Neuronal stem cell (in vitro differentiated cells): ENCODE results near the gene SRCAP. TPM values are rescaled to one million over a fixed set of nuclear protein-coding genes. Genes with fewer than 3 reads are reported as not detected.

Experiments
- DNase-seq: peaks from one replicate; pipeline ENCODE4 v3.0.0-alpha.2; 2013; ENCODE audit warnings: low spot score
- H2AFZ ChIP-seq: one replicate; pipeline ENCODE4 v1.6.1; 2013; ENCODE audit warnings: mild to moderate bottlenecking, low read length, inconsistent platforms
- H2AK5ac ChIP-seq: 2 replicates; pipeline ENCODE4 v1.6.1; 2013; ENCODE audit warnings: low read depth, mild to moderate bottlenecking, inconsistent platforms, low read length, moderate library complexity, mixed read lengths
- H2BK120ac ChIP-seq: 2 replicates; pipeline ENCODE4 v1.6.1; 2013; ENCODE audit warnings: low read depth, mild to moderate bottlenecking, inconsistent platforms, low read length, moderate library complexity, mixed read lengths
- H2BK12ac ChIP-seq: one replicate; pipeline ENCODE4 v1.6.1; 2013; ENCODE audit warnings: low read length, inconsistent platforms
- H2BK15ac ChIP-seq: 2 replicates; pipeline ENCODE4 v1.6.1; 2013; ENCODE audit warnings: mild to moderate bottlenecking, low read length, inconsistent platforms, mixed read lengths
- H2BK5ac ChIP-seq: one replicate; pipeline ENCODE4 v1.6.1; 2013; ENCODE audit warnings: inconsistent platforms, mild to moderate bottlenecking, low read length, moderate library complexity
- H3K14ac ChIP-seq: one replicate; pipeline ENCODE4 v1.6.1; 2013; ENCODE audit warnings: low read length, inconsistent platforms
- H3K18ac ChIP-seq: 2 replicates; pipeline ENCODE4 v1.6.1; 2013; ENCODE audit warnings: low read length, inconsistent platforms
- H3K23ac ChIP-seq: 2 replicates; pipeline ENCODE4 v1.6.1; 2013; ENCODE audit warnings: low read depth, mild to moderate bottlenecking, mixed read lengths, low read length, inconsistent platforms; ENCODE audit not compliant: poor library complexity
- H3K27ac ChIP-seq: replicated peaks from 3 replicates; pipeline ENCODE4 v1.5.1; 2013; ENCODE audit warnings: low read length, inconsistent platforms
- H3K27me3 ChIP-seq, 3 experiments: 2 replicates each; pipeline ENCODE4 v1.6.1; 2013; ENCODE audit warnings: low read length in 3 of 3, mild to moderate bottlenecking in 2 of 3, inconsistent platforms in 1 of 3, low read depth in 1 of 3, mixed read lengths in 1 of 3, moderate library complexity in 1 of 3; ENCODE audit not compliant: control insufficient read depth in 3 of 3, insufficient read depth in 3 of 3
- H3K36me3 ChIP-seq, 2 donors: replicated peaks in 1 of 2; 2 replicates each; pipeline ENCODE4 v1.6.1; 2013; ENCODE audit warnings: low read length in 2 of 2; ENCODE audit not compliant: control insufficient read depth in 2 of 2, insufficient read depth in 2 of 2
- H3K4ac ChIP-seq: 2 replicates; pipeline ENCODE4 v1.6.1; 2013; ENCODE audit warnings: inconsistent platforms, mild to moderate bottlenecking, low read length, moderate library complexity
- H3K4me1 ChIP-seq, 2 donors: 1 replicate in 1 of 2; 2 replicates in 1 of 2; pipeline ENCODE4 v1.6.1; 2013; ENCODE audit warnings: low read length in 2 of 2, low read depth in 1 of 2; ENCODE audit not compliant: control insufficient read depth in 2 of 2, insufficient read depth in 1 of 2
- H3K4me2 ChIP-seq: one replicate; pipeline ENCODE4 v1.6.1; 2013; ENCODE audit warnings: mild to moderate bottlenecking, low read length, inconsistent platforms; ENCODE audit not compliant: insufficient read depth, poor library complexity, severe bottlenecking
- H3K4me3 ChIP-seq, 2 donors: 2 replicates each; pipeline ENCODE4 v1.5.1; 2013; ENCODE audit warnings: low read length in 2 of 2, mild to moderate bottlenecking in 2 of 2, inconsistent platforms in 1 of 2, moderate library complexity in 1 of 2
- H3K79me1 ChIP-seq: one replicate; pipeline ENCODE4 v1.6.1; 2013; ENCODE audit warnings: low read depth, mild to moderate bottlenecking, inconsistent platforms, low read length, moderate library complexity
- H3K9ac ChIP-seq: one replicate; pipeline ENCODE4 v1.6.1; 2013; ENCODE audit warnings: mild to moderate bottlenecking, low read depth, low read length, inconsistent platforms; ENCODE audit not compliant: poor library complexity
- H3K9me3 ChIP-seq, 2 donors: replicated peaks in 1 of 2; 2 replicates each; pipeline versions ENCODE3 to v1.6.1; 2013; ENCODE audit warnings: low read length in 2 of 2, mild to moderate bottlenecking in 2 of 2, inconsistent platforms in 1 of 2, low read depth in 1 of 2, mixed read lengths in 1 of 2, moderate library complexity in 1 of 2; ENCODE audit not compliant: control insufficient read depth in 2 of 2, insufficient read depth in 1 of 2
- H4K8ac ChIP-seq: one replicate; pipeline ENCODE4 v1.6.1; 2013; ENCODE audit warnings: low read depth, mild to moderate bottlenecking, inconsistent platforms, low read length, moderate library complexity
- H4K91ac ChIP-seq: one replicate; pipeline ENCODE4 v1.6.1; 2013; ENCODE audit warnings: low read length, low read depth, mild to moderate bottlenecking, inconsistent platforms; ENCODE audit not compliant: poor library complexity
- WGBS, 2 donors: extraction: QIAGEN DNeasy Blood & Tissue Kit; methylation state at CpG; one replicate each; pipeline ENCODE4 v1.1.7; 2013; ENCODE audit warnings: missing lambda C conversion rate in 2 of 2, mixed read lengths in 1 of 2; ENCODE audit not compliant: insufficient read length in 2 of 2, insufficient replicate concordance in 1 of 2; ENCODE audit errors: extremely low coverage in 2 of 2; 5-methylcytosine and 5-hydroxymethylcytosine counted together
- polyA plus RNA-seq, 2 experiments: library from polyadenylated mRNA; stranded (reverse); fragments of 200-250 nt; gene quantifications; one replicate each; pipeline ENCODE4 v1.2.3, GENCODE V29; 2013

SRCAP gene
- 15.9 TPM for polyA plus RNA-seq (2013, experiment 1 of 2)
- 17.9 TPM for polyA plus RNA-seq (2013, experiment 2 of 2)

DNA sequence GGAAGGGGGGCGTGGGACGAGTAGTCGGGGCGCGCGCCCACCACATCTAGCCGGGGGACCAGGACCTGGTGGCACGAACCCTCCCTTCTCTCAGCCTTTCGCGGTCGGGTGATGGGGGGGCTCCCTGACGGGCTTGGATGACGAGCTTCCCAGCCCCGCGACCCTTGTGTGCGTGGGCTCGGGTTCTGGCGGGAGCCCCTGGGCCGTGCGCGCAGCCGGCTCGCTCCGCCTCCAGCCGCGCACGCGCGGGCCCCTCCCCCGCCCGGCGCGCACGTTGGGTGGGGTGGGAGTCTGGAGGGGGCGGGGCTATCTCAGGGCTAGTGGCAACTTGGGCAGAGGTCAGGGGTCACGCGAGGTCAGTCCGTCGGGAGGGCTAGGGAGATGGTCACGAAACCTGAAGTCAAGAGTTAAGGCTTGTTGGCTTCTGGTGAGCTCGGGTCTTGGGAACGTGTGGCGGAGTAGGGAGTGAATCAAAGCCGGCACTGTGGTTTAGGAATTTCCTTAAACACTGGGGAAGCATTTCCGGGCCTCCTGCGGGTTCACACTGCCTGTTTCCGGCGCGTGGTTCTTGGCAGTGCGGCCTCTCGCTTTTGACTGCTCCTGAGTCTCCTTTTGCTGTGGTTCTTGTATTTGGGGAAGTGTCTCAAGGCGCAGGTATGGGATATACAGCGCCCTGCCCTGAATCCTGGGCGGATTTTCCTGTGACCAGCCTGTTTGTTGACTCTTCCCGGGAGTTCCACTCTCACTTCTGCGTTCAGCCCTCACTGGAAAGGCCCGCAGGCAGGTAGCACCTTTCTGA, at the start of gene SRCAP:
Gene SRCAP (plus strand): TSS at position 356 of the 799 bp plus-strand sequence. CDS start 1,654 bp downstream, outside the sequence.
- H2BK120ac ChIP-seq = peak within 1 kb of the TSS; percentile 99
- H2BK12ac ChIP-seq = peak within 1 kb of the TSS; percentile 96
- DNase-seq = peak; percentile 81
- H2AK5ac ChIP-seq = peak within 1 kb of the TSS; percentile 99
- H3K9ac ChIP-seq = peak within 1 kb of the TSS; percentile 100
- H3K23ac ChIP-seq = peak within 1 kb of the TSS; percentile 100
- peak within 1 kb of the TSS; percentile 55 for H3K4me2 ChIP-seq
- H2AFZ ChIP-seq = peak within 1 kb of the TSS; percentile 94
- peak within 1 kb of the TSS; percentile 100 for H3K18ac ChIP-seq
- peak within 1 kb of the TSS; percentile 99 for H2BK5ac ChIP-seq
- peaks cover 23 to 46% of the 10 kb centered on the region in 2 donors for H3K36me3 ChIP-seq
- H3K27me3 ChIP-seq = no peaks in the 10 kb centered on the region
- H4K91ac ChIP-seq = peak within 1 kb of the TSS; percentile 100
- H3K4me3 ChIP-seq = peak within 1 kb of the TSS; percentile 96 to 98
- H3K4ac ChIP-seq = peak within 1 kb of the TSS; percentile 100
- H2BK15ac ChIP-seq = peak within 1 kb of the TSS; percentile 84
- peaks cover 6% of the 10 kb centered on the region for H3K79me1 ChIP-seq
- H3K14ac ChIP-seq = peak within 1 kb of the TSS; percentile 100
- peak within 1 kb of the TSS; percentile 100 for H3K27ac ChIP-seq
- H3K9me3 ChIP-seq = no peaks in the 10 kb centered on the region
- peaks cover 5 to 6% of the 10 kb centered on the region in 2 donors for H3K4me1 ChIP-seq
- H4K8ac ChIP-seq = peak within 1 kb of the TSS; percentile 95
- WGBS, 2 donors = no CpG with 5 or more reads among the region's 57 CpGs

- peaks cover 5% of the 10 kb centered on the region in 2 donors for H3K4me1 ChIP-seq
- peaks cover 0 to 2% (median 0%) of the 10 kb centered on the region in 3 experiments for H3K27me3 ChIP-seq
- WGBS, 2 donors = no CpG with 5 or more reads among the region's 22 CpGs
- DNase-seq = no peak
- no peaks in the 10 kb centered on the region for H3K9me3 ChIP-seq
- peak overlapping the region; percentile 27 for H3K27ac ChIP-seq
- peak overlapping the region; percentile 54 for H3K4ac ChIP-seq
- no peak overlapping the region for H3K14ac ChIP-seq
- no peak overlapping the region for H4K91ac ChIP-seq
- peak overlapping the region; percentile 53 for H4K8ac ChIP-seq
- H2BK120ac ChIP-seq = no peak overlapping the region
- peaks cover 5% of the 10 kb centered on the region for H3K79me1 ChIP-seq
- H3K4me2 ChIP-seq = peak overlapping the region; percentile 26
- no peak overlapping the region for H2BK12ac ChIP-seq
- no peak overlapping the region for H3K4me3 ChIP-seq
- peak overlapping the region; percentile 88 for H2AFZ ChIP-seq
- H2BK5ac ChIP-seq = no peak overlapping the region
- H3K9ac ChIP-seq = no peak overlapping the region
- H2AK5ac ChIP-seq = peak overlapping the region; percentile 98
- peak overlapping the region; percentile 96 for H2BK15ac ChIP-seq
- no peak overlapping the region for H3K23ac ChIP-seq
- H3K18ac ChIP-seq = peak overlapping the region; percentile 23
- H3K36me3 ChIP-seq = peaks cover 8 to 25% of the 10 kb centered on the region in 2 donors
These were observed 49.1 kb upstream of the SRCAP start for GRCh38 chr16:30649725-30650368.

DNA sequence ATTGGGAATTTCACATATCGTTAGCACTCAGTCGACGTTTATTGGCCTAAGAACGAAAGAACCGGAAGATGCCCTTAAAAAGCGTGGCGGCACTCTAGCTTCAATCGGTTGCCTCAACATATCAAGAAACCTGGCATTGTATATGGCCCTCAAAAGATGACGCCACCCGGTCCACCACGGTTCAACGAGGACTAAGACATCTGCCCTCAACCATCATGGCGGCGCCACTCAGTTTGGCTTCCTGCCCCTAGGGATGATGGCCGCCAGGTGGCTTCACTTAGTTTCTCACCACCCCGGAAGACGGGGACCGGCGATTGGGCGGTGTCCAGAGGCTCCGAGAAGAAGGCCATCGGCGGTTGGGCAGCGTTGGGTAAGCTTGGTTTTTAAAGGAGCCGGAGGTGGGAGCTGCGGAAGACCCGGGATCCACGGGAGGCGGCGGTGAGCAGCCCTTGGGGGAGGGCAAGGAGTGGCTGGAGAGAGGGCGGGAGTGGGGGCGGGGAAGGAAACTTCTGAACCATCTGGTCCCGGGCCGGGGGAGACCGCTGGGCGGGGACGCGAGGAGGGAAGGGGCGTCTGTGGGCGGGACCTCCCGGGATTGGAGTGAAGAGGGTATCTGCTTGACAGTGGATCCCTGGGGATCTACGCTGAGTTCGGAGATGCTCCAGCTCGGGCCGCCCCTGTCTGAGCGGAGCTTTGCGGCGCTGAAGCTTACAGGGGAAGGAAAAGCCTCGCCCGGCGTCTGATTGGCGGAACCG, 48.4 kb upstream of the SRCAP start, which contains the start of gene PRR14:
Gene PRR14 (plus strand): TSS at position 592 of the 755 bp plus-strand sequence. CDS start 686 bp downstream, outside the sequence.
- Histone ChIP-seq H2AK5ac (peak within 1 kb of the TSS; percentile 98), H2BK15ac (peak within 1 kb of the TSS; percentile 96), H3K27me3 (peaks cover 0 to 2% (median 0%) of the 10 kb centered on the region in 3 experiments), H2BK5ac (peak within 1 kb of the TSS; percentile 66), H3K36me3 (peaks cover 14 to 32% of the 10 kb centered on the region in 2 donors), H3K18ac (peak within 1 kb of the TSS; percentile 95), H3K9ac (peak within 1 kb of the TSS; percentile 70), H3K79me1 (peaks cover 5% of the 10 kb centered on the region), H3K27ac (peak within 1 kb of the TSS; percentile 74), H2BK120ac (no peak within 1 kb of the TSS), H3K4me2 (peak within 1 kb of the TSS; percentile 83), H3K9me3 (no peaks in the 10 kb centered on the region), H3K4ac (peak within 1 kb of the TSS; percentile 76), H4K91ac (no peak within 1 kb of the TSS), H3K23ac (no peak within 1 kb of the TSS), H4K8ac (peak within 1 kb of the TSS; percentile 53), H3K14ac (peak within 1 kb of the TSS; percentile 90), H3K4me3 (peak within 1 kb of the TSS; percentile 88 to 90), H2AFZ (peak within 1 kb of the TSS; percentile 94), H3K4me1 (peaks cover 5% of the 10 kb centered on the region in 2 donors), H2BK12ac (no peak within 1 kb of the TSS)
- no CpG with 5 or more reads among the region's 53 CpGs for WGBS, 2 donors
- DNase-seq = peak; percentile 97
